Measurements from ENCODE around the gene TRAM2.

TRAM2 gene

GRCh38 chr6:52548353-52548713 is 28.5 kb downstream of the TRAM2 start:
- no peak for DNase-seq

- no peak for DNase-seq
Measured at GRCh38 chr6:52547647-52548352, 29.1 kb downstream of the TRAM2 start.

GRCh38 chr6:52546678-52547077 is 30.2 kb downstream of the TRAM2 start:
- no peak for DNase-seq

DNA sequence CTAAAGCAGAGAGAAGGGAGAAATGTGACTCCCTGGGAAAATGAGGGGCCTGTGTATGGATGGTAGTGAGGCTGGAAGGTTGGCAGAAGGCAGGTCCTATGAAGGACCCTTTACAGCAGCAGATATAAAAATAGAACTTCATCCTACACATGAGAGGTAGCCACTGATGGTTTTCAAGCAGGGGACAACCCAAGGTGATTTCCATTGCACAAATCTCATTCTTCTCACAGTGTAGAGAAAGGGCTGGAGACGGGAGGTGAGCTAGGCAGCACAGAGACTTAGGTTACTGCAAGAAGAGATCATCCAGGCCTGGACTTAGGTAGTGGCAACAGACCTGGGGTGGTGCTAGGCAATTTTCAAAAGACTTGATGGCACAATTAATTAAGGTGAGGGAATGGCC is 30.7 kb downstream of the TRAM2 start:
- DNase-seq, result no peak

DNA sequence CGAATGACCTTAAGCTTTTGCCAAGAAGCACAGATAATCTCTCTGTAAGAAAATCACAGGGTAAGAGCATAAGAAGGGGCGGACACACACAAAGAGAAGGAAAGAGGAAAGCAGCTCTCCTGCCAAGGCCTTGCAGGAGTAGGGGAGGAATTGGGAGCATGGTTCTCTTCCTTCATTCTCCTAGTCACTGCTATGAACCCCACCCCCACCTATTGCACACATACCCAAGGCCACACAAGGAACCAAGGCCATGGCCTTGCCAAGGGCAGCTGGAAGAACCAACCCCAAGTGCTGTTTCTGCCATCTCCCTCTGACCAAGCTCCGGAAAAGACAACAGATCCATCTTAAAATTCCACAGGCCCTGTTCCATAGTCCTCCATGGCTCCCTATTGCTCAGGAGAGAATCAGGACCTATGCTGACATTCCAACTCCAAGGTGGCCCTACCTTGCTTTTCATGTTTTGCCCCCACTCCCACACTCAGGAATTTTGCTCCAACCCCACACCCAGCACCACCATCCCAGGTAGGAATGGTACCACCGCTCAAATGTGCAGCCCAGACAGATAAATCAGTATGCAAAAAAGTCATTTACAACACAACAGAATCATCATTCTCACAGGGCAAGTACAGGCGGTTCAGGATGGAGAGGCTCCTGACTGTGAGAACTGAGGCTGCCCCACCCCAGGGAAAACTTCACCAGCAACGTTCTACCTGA is 31.3 kb downstream of the TRAM2 start:
- DNase-seq, result no peak

GRCh38 chr6:52544602-52545405 is 32.1 kb downstream of the TRAM2 start:
- no peak for DNase-seq

DNA sequence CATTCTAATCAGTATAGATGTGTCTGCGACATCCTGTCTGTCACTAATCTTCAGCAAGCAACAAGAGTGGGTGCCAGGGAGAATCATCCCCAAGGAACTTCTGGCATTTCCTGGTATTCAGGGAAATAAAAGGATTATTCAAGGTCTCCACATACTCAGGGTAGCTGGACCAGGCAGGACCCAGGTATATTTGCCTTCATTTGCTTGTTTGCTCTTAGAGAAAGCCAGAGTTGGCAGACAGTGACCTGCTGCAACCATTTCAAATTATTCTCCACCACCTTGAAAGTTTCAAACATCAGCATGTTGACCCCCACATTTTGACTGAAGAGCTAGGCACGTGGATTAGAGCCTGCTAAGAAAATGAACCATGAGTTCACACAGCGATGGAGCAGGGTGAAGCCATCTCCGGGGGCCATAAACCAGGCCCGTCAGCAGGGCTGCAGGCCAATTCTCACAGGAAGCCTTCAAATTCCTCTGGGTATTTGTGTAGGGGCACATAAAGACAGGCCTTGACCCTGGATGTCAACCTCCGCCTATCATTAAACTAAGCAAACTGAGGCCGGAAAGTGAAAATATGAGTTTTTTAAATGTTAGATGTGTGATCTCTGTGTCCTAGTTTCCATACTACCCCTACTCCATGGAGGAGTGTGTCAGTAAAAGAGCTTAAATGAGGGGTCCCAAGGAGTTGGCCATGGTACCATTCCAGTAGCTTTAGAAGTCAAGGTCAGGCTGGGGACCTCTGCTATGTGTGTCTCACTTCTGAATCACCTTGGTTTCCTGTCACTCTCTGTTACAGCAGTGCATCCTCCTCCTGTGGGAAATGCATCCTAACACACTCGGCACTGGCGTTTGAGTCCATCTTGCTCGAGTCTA is 32.9 kb downstream of the TRAM2 start:
- no peak for DNase-seq

DNA sequence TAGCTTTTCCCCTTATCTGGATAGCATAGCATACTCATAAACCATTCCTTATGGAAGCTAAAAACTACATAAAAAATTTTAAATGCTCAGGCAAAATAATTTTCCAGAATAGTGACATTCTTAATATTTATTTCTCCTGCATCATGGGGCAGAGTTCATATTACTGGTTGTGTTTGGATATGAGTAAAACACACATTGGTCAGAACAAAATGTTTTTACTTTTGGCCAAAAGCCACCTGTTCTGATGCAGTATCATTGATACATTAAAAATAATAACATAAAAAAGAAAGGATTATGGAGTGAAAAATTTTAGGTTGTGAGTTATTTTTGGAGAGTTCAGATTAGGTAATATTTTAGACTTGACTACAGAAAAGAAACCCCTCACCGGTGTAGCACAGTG is 33.6 kb downstream of the TRAM2 start:
- DNase-seq, result no peak

DNA sequence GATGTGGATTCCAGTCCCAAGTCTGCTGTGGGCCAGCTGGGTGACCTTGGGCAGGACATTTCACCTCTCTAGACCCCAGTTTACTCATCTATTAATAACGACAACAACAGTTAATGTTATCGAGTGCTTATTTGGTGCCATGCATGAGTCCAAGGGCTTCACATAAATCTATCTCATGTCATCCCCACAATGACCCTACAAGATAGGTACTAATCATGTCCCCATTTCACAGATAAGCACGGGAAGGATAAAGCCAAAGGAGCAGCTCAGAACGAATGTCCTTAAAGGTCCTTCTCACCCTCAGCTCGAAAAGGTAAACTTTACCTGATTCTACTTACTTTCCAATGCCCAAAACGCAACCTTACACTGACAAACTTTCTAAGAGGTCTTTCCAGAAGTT is 35.7 kb downstream of the TRAM2 start:
- DNase-seq, result no peak

DNA sequence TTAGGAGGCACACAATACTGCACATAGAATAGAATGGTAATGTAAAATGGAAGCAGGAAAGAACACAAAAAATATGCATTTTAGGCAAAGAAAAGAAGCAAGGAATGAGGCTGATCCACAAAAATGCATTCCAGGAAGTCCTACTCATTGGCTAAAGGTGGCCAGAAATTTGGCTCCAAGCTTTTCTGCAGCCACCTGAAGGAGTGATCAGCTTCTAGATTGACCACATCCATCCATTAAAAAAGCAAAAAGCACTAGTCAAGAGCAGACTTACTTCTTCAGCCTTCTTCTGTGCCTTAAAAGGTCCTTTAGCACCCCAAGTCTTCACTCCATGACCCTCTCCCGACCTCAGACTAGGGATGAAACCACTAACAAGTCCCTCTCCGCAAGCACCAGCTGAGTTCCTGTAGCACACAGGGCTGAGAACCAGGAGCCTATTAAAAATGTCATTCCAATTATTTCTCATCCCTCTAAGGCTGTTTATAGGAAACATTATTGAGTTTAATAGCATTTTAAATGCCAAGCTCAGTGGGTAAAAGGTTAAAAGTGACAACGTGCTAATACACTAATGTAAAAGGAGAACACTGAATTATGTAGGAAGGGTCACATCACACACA is 36.5 kb downstream of the TRAM2 start:
- no peak for DNase-seq

DNA sequence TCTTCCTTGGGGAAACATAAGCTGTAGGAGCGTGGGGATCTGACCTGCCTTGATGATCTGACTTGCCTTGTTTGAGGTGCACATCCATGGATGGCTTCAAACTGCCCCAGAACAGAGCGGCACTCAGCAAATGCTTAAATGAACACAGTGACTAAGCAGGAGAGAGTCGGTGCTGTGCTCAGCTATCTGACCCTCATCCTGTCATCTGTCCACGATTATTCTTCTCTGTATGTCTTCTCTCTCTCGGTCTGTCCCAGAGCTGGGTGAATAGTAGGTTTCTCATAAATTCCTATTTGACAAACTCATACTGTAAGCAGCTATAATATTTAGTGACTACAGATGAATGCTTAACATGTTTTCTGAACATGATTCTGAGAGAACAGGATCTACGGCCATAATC is 37.3 kb downstream of the TRAM2 start:
- no peak for DNase-seq

- peak in 4 of 58 donors; percentile 17 to 45 (median 26) for DNase-seq
Measured at GRCh38 chr6:52538901-52539354, 37.9 kb downstream of the TRAM2 start.

DNA sequence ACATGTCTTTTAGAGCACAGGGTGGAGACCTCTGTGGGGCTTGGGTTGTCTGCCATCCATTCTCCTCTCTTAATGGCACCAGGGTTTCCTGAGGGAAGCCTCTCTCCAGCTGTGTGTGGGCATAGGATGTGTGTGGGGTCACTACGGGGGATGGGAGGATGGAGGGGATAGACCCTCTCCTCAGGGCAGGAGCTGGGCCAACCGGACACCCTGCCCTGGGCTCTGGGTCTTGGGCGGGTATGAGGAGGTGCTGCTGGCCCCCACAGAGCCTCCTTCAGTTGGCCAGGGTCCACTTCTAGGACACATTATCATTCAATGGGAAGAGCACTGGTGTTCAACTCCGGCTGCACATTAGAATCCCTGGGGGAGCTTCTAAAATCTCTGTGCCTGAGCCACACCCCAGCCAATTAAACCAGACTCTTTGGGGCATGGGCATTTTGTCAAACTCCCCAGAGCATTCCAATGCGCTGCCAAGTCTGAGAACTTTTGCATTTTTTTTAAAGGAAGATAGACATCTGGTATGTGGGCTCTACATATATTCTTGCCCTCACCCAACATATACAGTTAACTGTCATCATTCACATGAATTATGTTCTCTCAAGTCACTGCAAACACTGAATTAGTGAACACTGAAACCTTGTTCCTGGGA is 38.5 kb downstream of the TRAM2 start:
- DNase-seq, result peak in 6 of 58 donors; percentile 11 to 45 (median 19)

DNA sequence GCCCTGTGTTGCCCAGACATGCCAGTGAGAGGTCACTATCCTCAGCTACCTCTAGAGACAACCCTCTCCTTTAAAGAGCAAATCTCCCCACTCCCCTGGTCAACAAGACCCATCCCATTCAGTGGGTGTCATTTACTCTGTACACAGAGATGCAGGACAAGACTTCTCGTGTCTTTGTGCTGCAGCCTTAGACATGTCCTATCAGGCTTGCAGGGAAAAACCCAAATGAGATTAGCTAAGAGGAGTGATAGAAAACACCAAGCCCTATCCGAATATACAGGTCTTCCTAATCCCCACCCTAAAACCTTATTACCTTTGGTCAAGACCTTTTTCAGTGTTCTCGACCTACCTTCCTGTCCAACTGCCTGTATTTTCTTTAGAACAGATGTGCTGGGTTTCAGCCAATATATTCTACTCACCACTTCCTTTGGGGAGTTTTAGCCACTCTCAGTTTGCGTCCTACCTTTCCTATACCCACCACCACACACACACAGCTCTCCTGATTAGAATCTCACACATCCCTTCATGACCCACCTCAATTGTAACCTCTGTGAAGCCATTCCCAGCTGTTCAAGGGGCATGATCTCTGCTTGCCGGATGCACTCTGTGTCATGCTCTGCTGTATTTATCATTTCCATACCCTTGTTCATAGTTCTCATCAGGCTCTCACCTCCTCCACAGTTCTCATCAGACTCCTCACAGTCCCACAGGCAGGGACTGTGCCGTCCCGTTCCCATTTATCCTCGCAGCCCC is 39.7 kb downstream of the TRAM2 start:
- no peak for DNase-seq

DNA sequence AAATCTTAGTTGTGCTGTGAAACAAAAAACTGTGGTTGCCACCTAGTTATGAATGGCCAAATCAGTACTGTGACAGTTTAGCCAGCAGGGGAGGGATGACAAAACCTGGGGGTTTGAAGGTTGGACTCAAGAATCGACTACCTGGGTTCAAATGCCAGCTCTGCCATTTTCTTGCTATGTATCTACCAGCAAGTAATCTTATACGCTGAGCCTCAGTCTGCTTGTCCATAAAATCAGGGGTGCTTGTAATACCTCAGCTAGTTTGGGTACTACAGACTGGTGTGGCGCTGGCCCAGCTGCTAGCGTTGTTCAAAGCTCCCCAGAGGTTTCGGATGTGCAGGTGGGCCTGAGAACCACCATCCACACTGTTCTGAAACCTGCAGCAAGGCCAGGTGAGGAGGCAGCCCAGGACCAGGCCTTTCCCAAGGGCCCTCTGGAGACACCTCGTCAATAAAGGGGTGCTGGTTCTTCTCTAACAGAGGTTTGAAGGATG is 40.4 kb downstream of the TRAM2 start:
- DNase-seq, result no peak

DNA sequence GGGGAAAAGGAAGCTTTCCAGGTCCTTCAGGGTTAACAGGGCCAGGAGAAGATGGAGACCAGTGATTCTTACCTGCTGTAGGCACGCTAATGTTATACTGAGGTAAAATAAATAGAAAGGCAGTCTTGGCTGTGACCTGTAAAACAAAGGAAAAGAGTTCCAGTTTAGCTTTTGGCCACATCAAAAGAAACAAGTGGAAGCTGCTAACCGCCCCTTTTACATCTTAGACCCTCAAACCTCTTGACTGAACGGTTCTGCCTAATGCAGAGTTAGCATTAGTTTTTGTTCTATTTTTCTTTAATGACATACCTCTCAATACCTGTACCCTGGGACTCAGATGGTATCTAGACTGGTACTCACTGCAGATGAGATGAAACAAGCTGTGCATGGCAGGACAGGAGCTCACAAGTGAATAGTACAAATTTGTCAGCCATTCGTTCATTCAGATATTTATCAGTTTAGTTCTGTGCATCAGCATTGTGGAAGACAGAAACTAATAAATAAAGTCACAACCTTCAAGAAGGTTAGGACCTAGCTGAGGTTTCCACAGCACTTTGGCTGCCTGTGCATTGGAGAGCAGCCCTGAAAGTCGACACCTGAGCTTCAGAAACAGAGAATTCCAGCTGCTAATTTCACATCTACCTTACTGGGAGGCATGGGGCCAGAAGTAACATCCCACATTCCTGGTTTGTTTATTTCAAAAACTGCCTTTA is 41.0 kb downstream of the TRAM2 start:
- DNase-seq, result no peak

GRCh38 chr6:52534966-52535390 is 41.9 kb downstream of the TRAM2 start:
- no peak for DNase-seq

DNA sequence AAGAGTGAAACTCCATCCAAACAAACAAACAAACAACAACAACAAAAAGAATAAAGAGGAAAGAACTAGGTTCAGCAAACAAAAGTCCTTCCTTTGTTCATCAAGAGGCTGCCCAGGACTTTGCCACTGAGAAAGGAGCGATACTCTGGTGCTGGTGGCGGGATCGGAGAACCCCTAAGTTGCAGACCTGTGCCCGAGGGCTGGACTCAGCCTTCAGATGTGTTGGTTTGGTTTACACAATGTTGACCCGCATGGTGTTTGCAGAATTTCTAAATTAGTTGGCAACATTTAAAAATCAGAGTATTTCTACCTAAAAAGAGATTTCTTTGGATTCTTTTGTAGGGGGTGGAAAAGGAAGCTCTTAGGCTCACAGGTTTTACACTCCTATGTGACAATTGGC is 42.5 kb downstream of the TRAM2 start:
- DNase-seq, result no peak

- no peak for DNase-seq
Measured at GRCh38 chr6:52533491-52533890, 43.4 kb downstream of the TRAM2 start.
